GM06990 (cell line): ENCODE measurements around the gene MAPKAPK5.

Source experiments
- DNase-seq: peaks from one replicate; pipeline ENCODE4 v3.0.0-alpha.2; 2011; ENCODE audit not compliant: insufficient read length; ENCODE audit errors: extremely low read depth
- H3K27me3 ChIP-seq: replicated peaks from 2 replicates; pipeline ENCODE4 v1.6.0; 2011; ENCODE audit warnings: low read length; ENCODE audit not compliant: control insufficient read depth, insufficient read depth
- H3K36me3 ChIP-seq: 2 replicates; pipeline ENCODE4 v1.5.1; 2011; ENCODE audit warnings: low read length; ENCODE audit not compliant: control insufficient read depth, insufficient read depth
- H3K4me3 ChIP-seq: replicated peaks from 2 replicates; pipeline ENCODE4 v1.5.1; 2011; ENCODE audit warnings: low read depth, mild to moderate bottlenecking, control low read depth, low read length
- TF ChIP-seq, protein P1 (sequence below): IDR thresholded peaks from 2 replicates; pipeline ENCODE4 v1.5.1; 2011; ENCODE audit warnings: low read length, control low read depth, mild to moderate bottlenecking, inconsistent platforms; ENCODE audit not compliant: insufficient read depth, poor library complexity, severe bottlenecking

Gene MAPKAPK5, protein sequence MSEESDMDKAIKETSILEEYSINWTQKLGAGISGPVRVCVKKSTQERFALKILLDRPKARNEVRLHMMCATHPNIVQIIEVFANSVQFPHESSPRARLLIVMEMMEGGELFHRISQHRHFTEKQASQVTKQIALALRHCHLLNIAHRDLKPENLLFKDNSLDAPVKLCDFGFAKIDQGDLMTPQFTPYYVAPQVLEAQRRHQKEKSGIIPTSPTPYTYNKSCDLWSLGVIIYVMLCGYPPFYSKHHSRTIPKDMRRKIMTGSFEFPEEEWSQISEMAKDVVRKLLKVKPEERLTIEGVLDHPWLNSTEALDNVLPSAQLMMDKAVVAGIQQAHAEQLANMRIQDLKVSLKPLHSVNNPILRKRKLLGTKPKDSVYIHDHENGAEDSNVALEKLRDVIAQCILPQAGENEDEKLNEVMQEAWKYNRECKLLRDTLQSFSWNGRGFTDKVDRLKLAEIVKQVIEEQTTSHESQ

DNA sequence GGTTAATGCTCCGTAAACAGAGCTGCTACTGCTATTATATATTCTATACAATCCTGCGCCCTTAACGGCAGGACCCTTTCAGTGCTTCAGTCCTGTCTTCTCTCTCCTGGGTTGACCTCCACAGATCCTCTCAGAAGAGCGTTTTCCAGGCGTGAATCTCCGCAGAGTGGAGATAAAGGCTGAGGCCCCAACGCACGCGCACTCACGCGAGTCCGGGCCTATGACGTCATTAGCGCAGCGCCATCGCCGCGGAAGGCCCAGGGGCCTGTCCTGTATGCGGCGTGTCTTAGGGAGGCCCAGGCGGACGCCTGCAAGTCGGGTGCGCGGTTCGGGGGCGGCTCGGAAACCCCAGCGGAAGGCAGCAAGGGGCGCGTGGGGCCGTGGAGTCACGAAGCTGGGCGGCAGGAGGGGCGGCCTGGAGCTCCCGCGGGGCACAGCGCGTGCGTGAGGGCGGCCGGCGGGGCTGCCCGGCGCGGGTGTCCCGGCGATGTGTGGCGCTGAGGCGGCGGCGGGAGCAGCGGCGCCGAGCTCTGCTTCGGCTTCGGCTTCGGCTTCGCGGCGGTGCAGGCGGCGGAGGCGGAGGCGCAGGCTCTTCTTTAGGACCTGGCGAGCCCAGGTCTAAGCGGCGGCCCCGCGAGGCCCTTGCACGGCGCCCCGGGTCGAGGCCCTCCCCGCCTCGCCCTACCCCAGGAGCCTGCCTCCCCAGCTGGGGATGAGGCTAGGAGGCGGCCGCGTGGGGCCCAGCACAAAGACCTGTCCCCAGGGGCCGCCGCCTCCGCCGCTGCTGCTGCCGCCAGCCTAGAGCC lies at the start of gene MAPKAPK5:
TSS of gene MAPKAPK5 (plus strand) at position 479 of the 806 bp plus-strand sequence. CDS start 506 bp downstream, outside the sequence.
- TF ChIP-seq, protein P1, sequence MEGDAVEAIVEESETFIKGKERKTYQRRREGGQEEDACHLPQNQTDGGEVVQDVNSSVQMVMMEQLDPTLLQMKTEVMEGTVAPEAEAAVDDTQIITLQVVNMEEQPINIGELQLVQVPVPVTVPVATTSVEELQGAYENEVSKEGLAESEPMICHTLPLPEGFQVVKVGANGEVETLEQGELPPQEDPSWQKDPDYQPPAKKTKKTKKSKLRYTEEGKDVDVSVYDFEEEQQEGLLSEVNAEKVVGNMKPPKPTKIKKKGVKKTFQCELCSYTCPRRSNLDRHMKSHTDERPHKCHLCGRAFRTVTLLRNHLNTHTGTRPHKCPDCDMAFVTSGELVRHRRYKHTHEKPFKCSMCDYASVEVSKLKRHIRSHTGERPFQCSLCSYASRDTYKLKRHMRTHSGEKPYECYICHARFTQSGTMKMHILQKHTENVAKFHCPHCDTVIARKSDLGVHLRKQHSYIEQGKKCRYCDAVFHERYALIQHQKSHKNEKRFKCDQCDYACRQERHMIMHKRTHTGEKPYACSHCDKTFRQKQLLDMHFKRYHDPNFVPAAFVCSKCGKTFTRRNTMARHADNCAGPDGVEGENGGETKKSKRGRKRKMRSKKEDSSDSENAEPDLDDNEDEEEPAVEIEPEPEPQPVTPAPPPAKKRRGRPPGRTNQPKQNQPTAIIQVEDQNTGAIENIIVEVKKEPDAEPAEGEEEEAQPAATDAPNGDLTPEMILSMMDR: no peak
- H3K4me3 ChIP-seq: peak within 1 kb of the TSS; percentile 98
- DNase-seq: peak; percentile 98
- H3K27me3 ChIP-seq: no peaks in the 10 kb centered on the region
- peaks cover 5% of the 10 kb centered on the region for H3K36me3 ChIP-seq

DNA sequence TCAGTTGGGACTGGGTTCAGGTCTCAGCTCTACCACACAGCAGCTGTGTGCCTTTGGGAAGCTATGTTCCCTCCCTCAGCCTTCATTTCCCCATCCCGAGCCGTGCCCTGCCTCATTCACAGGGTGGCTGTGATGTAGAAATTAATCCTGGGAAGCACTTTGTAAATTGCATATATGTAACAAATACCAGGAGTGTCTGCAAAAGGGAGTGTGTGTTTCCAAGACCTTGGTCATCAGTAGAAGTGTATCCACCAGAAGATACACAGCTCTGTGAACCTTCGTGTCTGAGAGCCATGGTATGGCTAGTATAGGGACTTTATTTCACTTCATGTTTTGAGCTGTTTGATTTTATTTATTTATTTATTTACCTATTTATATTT lies 49.2 kb upstream of the MAPKAPK5 start:
- no peaks in the 10 kb centered on the region for H3K27me3 ChIP-seq
- no peaks in the 10 kb centered on the region for H3K36me3 ChIP-seq
- TF ChIP-seq, protein P1: no peak
- no peak for DNase-seq
- H3K4me3 ChIP-seq: no peak overlapping the region

DNA sequence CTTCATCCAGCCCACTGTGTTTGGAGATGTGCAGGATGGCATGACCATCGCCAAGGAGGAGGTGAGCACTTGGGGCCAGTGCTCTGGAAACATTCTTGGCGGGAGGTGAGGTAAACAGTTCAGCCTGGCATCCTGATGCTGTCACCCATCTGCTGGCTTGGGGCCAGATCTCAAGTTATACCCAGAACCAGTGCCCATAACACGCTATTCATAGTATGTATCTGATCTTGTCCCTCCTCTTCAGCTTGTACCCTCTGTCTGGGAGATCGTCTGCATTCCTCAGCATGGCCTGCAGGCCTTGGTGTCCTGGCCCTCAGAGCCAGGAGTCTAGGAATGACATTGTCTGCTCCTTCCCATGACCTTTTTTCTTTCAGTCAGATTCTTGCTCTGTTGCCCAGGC lies 43.8 kb upstream of the MAPKAPK5 start:
- no peaks in the 10 kb centered on the region for H3K27me3 ChIP-seq
- no peak for DNase-seq
- no peak overlapping the region for H3K4me3 ChIP-seq
- TF ChIP-seq, protein P1: no peak
- H3K36me3 ChIP-seq: no peaks in the 10 kb centered on the region

DNA sequence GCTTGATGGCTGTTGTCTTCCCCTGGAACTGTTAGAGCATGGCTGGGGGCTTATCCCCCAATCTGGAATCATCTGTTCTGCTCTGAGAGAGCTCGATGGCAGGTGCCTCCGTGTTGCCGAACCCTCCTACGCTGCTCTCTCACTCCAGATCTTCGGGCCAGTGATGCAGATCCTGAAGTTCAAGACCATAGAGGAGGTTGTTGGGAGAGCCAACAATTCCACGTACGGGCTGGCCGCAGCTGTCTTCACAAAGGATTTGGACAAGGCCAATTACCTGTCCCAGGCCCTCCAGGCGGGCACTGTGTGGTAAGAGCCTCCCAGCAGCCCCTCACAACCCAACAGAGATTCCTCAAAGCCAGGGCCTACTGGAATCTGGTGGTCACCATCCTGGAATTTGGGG lies 42.3 kb upstream of the MAPKAPK5 start:
- Histone ChIP-seq H3K36me3 (no peaks in the 10 kb centered on the region), H3K4me3 (no peak overlapping the region), H3K27me3 (no peaks in the 10 kb centered on the region)
- TF ChIP-seq, protein P1: no peak
- DNase-seq: no peak

DNA sequence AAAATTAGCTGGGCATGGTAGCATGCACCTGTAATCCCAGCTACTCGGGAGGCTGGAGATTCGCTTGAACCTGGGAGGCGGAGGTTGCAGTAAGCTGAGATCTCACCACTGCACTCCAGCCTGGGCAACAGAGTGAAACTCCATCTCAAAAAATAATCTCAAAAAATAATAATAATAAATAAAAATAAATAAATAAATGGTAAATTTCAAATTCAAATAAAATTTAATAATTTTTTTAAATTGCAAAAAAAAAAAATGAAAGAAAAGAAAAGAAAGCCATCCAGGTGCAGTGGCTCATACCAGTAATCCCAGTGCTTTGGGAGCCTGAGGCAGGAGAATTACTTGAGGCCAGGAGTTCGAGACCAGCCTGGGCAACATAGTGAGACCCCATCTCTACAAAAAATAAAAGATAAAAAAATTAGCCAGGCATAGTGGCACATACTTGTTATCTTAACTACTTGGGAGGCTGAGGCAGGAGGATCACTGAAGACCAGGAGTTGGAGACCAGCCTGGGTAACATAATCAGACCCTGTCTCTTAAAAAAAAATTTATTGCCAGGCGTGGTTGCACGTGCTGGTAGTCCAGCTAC lies 38.9 kb upstream of the MAPKAPK5 start:
- Histone ChIP-seq H3K27me3 (no peaks in the 10 kb centered on the region), H3K4me3 (no peak overlapping the region), H3K36me3 (no peaks in the 10 kb centered on the region)
- DNase-seq: no peak
- TF ChIP-seq, protein P1: no peak
